ENCODE measurements around the gene TPCN2.

GRCh38 chr11:69005183-69005630 is 43.5 kb upstream of the TPCN2 start:
- TF ChIP-seq CTCF (IDR thresholded peaks at IDR 0.05) = no peak
- TF ChIP-seq POLR2A (IDR thresholded peaks at IDR 0.05) = no peak
